B cell (primary cell): ENCODE data around the gene COG3. TPM values are rescaled to one million over a fixed set of nuclear protein-coding genes. Genes with fewer than 3 reads are reported as not detected.

Source experiments
- ATAC-seq: fragments of 200-7000 bp; cut with Tn5 transposase; one replicate; pipeline ENCODE4 v1.10.0; 2021; ENCODE audit warnings: low read depth, mild to moderate bottlenecking, moderate number of reproducible peaks, moderate library complexity
- CTCF ChIA-PET: fragments of 350-600 bp; sonication (Branson Sonifier 250); formaldehyde crosslinking; loops from one replicate; lab custom pipeline; 2021; ENCODE audit warnings: antibody characterized with exemption, inconsistent platforms; lab: Charles Lee
- POLR2A ChIA-PET: fragments of 350-600 bp; sonication (Branson Sonifier 250); formaldehyde crosslinking; loops from one replicate; lab custom pipeline; 2021; ENCODE audit warnings: antibody characterized with exemption; lab: Charles Lee
- DNase-seq: peaks from one replicate; pipeline ENCODE4 v3.0.0; 2013
- H2AFZ ChIP-seq: 2 replicates; pipeline ENCODE4 v1.6.1; 2012; ENCODE audit warnings: mild to moderate bottlenecking, low read depth, low read length; ENCODE audit not compliant: insufficient read depth, poor library complexity, severe bottlenecking
- H3K27ac ChIP-seq, 2 donors: 1 replicate in 1 of 2; 2 replicates in 1 of 2; pipeline ENCODE4 v1.5.1; 2012 to 2013; ENCODE audit warnings: low read length in 2 of 2, mild to moderate bottlenecking in 2 of 2, moderate library complexity in 1 of 2
- H3K27me3 ChIP-seq, 4 experiments: fragments of 200-600 bp in 1 of 4; sonication (generic) in 1 of 4; replicated peaks in 1 of 4; 1 replicate in 2 of 4; 2 replicates in 2 of 4; pipeline versions ENCODE4 v1.6.1 to v1.7.0; 2013 to 2016; ENCODE audit warnings: low read length in 3 of 4, mild to moderate bottlenecking in 2 of 4, mixed read lengths in 1 of 4, moderate library complexity in 1 of 4; ENCODE audit not compliant: insufficient read depth in 4 of 4, control insufficient read depth in 3 of 4; ENCODE audit errors: control extremely low read depth in 1 of 4
- H3K36me3 ChIP-seq, 2 experiments: replicated peaks in 1 of 2; 1 replicate in 1 of 2; 2 replicates in 1 of 2; pipeline versions ENCODE4 v1.6.1 to v1.7.1; 2013; ENCODE audit warnings: low read length in 1 of 2; ENCODE audit not compliant: insufficient read depth in 2 of 2, control insufficient read depth in 1 of 2; ENCODE audit errors: control extremely low read depth in 1 of 2, extremely low read depth in 1 of 2
- H3K4me1 ChIP-seq, 2 donors: fragments of 200-600 bp in 1 of 2; sonication (generic) in 1 of 2; 1 replicate in 1 of 2; 2 replicates in 1 of 2; pipeline versions ENCODE4 v1.5.1 to v1.6.1; 2013 to 2017; ENCODE audit warnings: low read length in 2 of 2; ENCODE audit not compliant: control insufficient read depth in 2 of 2, insufficient read depth in 2 of 2
- H3K4me2 ChIP-seq: replicated peaks from 2 replicates; pipeline ENCODE3; 2012; ENCODE audit warnings: mild to moderate bottlenecking, low read depth, low read length; ENCODE audit not compliant: poor library complexity, severe bottlenecking
- H3K4me3 ChIP-seq, 5 experiments: fragments of 200-600 bp in 1 of 5; sonication (generic) in 1 of 5; 1 replicate in 3 of 5; 2 replicates in 2 of 5; pipeline versions ENCODE4 v1.5.1 to v1.7.0; 2011 to 2016; ENCODE audit warnings: low read length in 4 of 5, mild to moderate bottlenecking in 4 of 5, low read depth in 2 of 5, control low read depth in 1 of 5, moderate library complexity in 1 of 5; ENCODE audit not compliant: insufficient read depth in 1 of 5; ENCODE audit errors: control extremely low read depth in 1 of 5, extremely low read depth in 1 of 5
- H3K79me2 ChIP-seq: fragments of 200-600 bp; sonication (generic); one replicate; pipeline ENCODE4 v1.6.0; 2016; ENCODE audit warnings: low read length; ENCODE audit not compliant: control insufficient read depth, insufficient read depth
- H3K9ac ChIP-seq: fragments of 200-600 bp; sonication (generic); 2 replicates; pipeline ENCODE4 v1.6.1; 2017; ENCODE audit warnings: mild to moderate bottlenecking, low read length, moderate library complexity
- H3K9me3 ChIP-seq, 3 donors: one replicate each; pipeline versions ENCODE4 v1.6.1 to v1.7.1; 2013; ENCODE audit warnings: low read length in 2 of 3; ENCODE audit not compliant: control insufficient read depth in 2 of 3, insufficient read depth in 1 of 3; ENCODE audit errors: control extremely low read depth in 1 of 3
- H4K20me1 ChIP-seq: 2 replicates; pipeline ENCODE4 v1.6.0; 2012; ENCODE audit warnings: mild to moderate bottlenecking, low read length; ENCODE audit not compliant: insufficient read depth, control insufficient read depth, poor library complexity, severe bottlenecking
- H3K27ac Mint-ChIP-seq: one replicate; pipeline ENCODE4 v1.8.0; 2021; ENCODE audit warnings: mixed read lengths
- H3K27me3 Mint-ChIP-seq: one replicate; pipeline ENCODE4 v1.8.0; 2021; ENCODE audit warnings: mixed read lengths
- H3K4me1 Mint-ChIP-seq: one replicate; pipeline ENCODE4 v1.8.0; 2021; ENCODE audit warnings: mixed read lengths
- H3K4me3 Mint-ChIP-seq: one replicate; pipeline ENCODE4 v1.8.0; 2021; ENCODE audit warnings: mixed read lengths
- H3K9me3 Mint-ChIP-seq: one replicate; pipeline ENCODE4 v1.8.0; 2022; ENCODE audit warnings: mixed read lengths; ENCODE audit not compliant: insufficient read depth
- EZH2 ChIP-seq: IDR thresholded peaks from 2 replicates; pipeline ENCODE4 v1.6.1; 2012; ENCODE audit warnings: borderline replicate concordance, low read depth, mild to moderate bottlenecking, moderate library complexity, low read length; ENCODE audit not compliant: insufficient read depth, poor library complexity, severe bottlenecking
- WGBS: methylation state at CpG from one replicate; pipeline ENCODE4 v1.1.5; 2013; ENCODE audit warnings: missing lambda C conversion rate; ENCODE audit not compliant: insufficient coverage; 5-methylcytosine and 5-hydroxymethylcytosine counted together
- intact Hi-C: fragments of 100-400 bp; cut with micrococcal nuclease; formaldehyde crosslinking; loops from one replicate; pipeline ENCODE4 v1.10.0; 2022
- polyA plus RNA-seq: library from polyadenylated mRNA; depleted of rRNA; stranded (reverse); fragments of >200 nt; gene quantifications from 2 replicates; pipeline ENCODE4 v1.2.3, GENCODE V29; 2012
- total RNA-seq, 2 donors: library from RNA; stranded (reverse); fragments of 120-200 nt in 1 of 2; gene quantifications; 1 replicate in 1 of 2; 2 replicates in 1 of 2; pipeline versions ENCODE4 v1.2.3 to v1.2.4, GENCODE V29; 2013 to 2022
- TF ChIP-seq, protein P1 (sequence below): fragments of 200-600 bp; IDR thresholded peaks from one replicate; pipeline ENCODE4 v1.8.0; 2022; ENCODE audit warnings: antibody characterized with exemption, mild to moderate bottlenecking

COG3 gene
- total and polyA plus RNA-seq, 2 donors (not counting 1 experiment from before 2014, with no cell fraction given), result 29.5 to 37.3 TPM

DNA sequence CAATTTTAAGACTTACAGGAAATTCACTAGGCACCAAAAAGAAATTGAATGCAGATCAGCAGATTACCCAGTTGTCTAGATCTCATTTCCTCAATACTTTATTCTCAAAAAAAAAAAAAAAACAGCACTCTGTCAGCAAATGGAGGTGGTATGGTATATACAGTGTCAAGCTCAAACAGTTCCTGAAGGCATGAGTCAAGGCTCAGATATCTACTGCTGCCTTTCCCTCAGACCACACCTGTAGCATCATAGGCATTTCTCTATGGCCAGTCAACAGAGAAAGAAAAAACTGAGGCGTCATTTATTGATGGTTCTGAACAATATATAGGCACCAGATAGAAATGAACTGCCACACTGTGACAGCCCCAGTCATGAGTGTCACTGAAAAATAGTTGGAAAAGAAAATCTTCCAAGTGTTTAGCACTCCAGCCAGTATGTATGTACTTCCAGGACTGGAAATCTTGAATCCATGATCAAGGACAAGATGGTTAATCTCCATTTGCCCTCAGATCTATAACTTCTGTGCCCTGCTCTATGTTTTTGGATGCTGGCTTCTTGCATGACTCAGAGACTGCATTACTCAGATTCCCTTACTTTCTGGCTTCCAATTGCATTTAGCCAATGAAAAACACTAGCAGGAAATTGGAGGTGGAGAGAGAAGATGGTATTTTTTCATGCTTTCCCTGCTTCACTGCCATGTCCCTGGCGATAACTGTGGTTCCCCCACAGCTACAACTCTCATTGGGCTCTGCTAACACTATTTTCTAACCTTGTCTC, 8.4 kb upstream of the COG3 start:
- Mint-ChIP-seq H3K27me3 (peaks cover 20% of the 10 kb centered on the region), H3K9me3 (peaks cover 9% of the 10 kb centered on the region), H3K27ac (no peak overlapping the region), H3K4me1 (no peaks in the 10 kb centered on the region), H3K4me3 (no peak overlapping the region)
- no peak for TF ChIP-seq EZH2
- TF ChIP-seq, protein P1, sequence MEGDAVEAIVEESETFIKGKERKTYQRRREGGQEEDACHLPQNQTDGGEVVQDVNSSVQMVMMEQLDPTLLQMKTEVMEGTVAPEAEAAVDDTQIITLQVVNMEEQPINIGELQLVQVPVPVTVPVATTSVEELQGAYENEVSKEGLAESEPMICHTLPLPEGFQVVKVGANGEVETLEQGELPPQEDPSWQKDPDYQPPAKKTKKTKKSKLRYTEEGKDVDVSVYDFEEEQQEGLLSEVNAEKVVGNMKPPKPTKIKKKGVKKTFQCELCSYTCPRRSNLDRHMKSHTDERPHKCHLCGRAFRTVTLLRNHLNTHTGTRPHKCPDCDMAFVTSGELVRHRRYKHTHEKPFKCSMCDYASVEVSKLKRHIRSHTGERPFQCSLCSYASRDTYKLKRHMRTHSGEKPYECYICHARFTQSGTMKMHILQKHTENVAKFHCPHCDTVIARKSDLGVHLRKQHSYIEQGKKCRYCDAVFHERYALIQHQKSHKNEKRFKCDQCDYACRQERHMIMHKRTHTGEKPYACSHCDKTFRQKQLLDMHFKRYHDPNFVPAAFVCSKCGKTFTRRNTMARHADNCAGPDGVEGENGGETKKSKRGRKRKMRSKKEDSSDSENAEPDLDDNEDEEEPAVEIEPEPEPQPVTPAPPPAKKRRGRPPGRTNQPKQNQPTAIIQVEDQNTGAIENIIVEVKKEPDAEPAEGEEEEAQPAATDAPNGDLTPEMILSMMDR, result no peak
- Histone ChIP-seq H3K27ac (no peak overlapping the region), H3K27me3 (no peaks in the 10 kb centered on the region), H3K36me3 (no peaks in the 10 kb centered on the region), H3K4me3 (no peak overlapping the region), H4K20me1 (no peaks in the 10 kb centered on the region), H3K4me2 (no peak overlapping the region), H3K4me1 (no peaks in the 10 kb centered on the region), H3K79me2 (no peaks in the 10 kb centered on the region), H2AFZ (no peak overlapping the region), H3K9ac (no peak overlapping the region), H3K9me3 (peaks cover 0 to 10% (median 9%) of the 10 kb centered on the region in 3 donors)
- intact Hi-C loops, result no loop called here
- CTCF ChIA-PET, result no interaction called here
- WGBS, result 100% methylated on average over 1 of the region's 2 CpGs
- ATAC-seq (no peak), DNase-seq (no peak)
- POLR2A ChIA-PET, result interaction anchor here (0.7 kb wide), 1 partner anchor 703 kb away, joined by 5 read pairs; no protein-coding TSS in a partner anchor

DNA sequence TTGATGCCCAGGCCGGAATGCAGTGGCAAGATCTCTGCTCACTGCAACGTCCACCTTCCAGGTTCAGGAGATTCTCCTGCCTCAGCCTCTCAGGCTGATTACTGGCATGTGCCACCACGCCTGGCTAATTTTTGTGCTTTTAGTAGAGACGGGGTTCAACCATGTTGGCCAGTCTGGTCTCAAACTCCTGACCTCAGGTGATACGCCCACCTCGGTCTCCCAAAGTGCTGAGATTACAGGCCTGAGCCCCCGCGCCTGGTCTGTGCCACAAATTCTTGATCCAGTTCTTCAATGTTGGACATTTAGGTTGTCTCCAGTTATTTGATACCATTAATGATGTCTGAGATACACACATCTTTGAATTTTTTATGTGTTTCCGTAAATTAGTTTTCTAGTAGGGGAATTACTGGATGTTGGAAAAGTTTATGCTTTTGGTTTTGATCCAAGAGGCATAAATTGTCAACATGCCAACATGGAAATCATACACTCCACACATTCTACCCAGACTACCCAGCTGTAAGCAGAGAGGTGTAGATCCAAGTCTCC, 525 bp upstream of the COG3 start:
- TF ChIP-seq EZH2, result no peak
- TF ChIP-seq, protein P1, result no peak
- 94% methylated on average over 6 of the region's 9 CpGs for WGBS
- Mint-ChIP-seq H3K4me3 (peak overlapping the region; percentile 91), H3K4me1 (peaks cover 37% of the 10 kb centered on the region), H3K9me3 (no peaks in the 10 kb centered on the region), H3K27me3 (peaks cover 5% of the 10 kb centered on the region), H3K27ac (peak overlapping the region; percentile 91)
- POLR2A ChIA-PET, result interaction anchor here (0.7 to 1.4 kb wide), 3 partner anchors 10 to 123 kb away, joined by 3 to 12 read pairs (median 3); partner anchors contain the start of genes SLC25A30 and TPT1
- intact Hi-C loops, result loop anchor here (1.0 to 10.0 kb wide), 5 partner anchors 46 to 887 kb away; partner anchors contain the start of genes GTF2F2, SLC25A30, TPT1 and TSC22D1
- CTCF ChIA-PET, result interaction anchor here (0.6 to 2.1 kb wide), 7 partner anchors 15 to 94 kb away, joined by 3 to 13 read pairs (median 4); partner anchors contain the start of gene SLC25A30
- H4K20me1 ChIP-seq, result no peaks in the 10 kb centered on the region
- peaks cover 33% of the 10 kb centered on the region for H3K79me2 ChIP-seq
- no peak for DNase-seq
- ATAC-seq, result no peak
- H2AFZ ChIP-seq, result peak overlapping the region; percentile 80
- H3K4me3 ChIP-seq, result peak overlapping the region; percentile 74 to 96 (median 88)
- H3K4me1 ChIP-seq, result peaks cover 12 to 21% of the 10 kb centered on the region in 2 donors
- H3K36me3 ChIP-seq, result no peaks in the 10 kb centered on the region
- peak overlapping the region; percentile 79 for H3K4me2 ChIP-seq
- no peaks in the 10 kb centered on the region for H3K9me3 ChIP-seq
- peak overlapping the region; percentile 84 for H3K9ac ChIP-seq
- H3K27me3 ChIP-seq, result no peaks in the 10 kb centered on the region
- H3K27ac ChIP-seq, result peak overlapping the region; percentile 78 to 83
